Measurements from ENCODE around the gene SNRNP70.

Gene SNRNP70

GRCh38 chr19:49111218-49111998, 26.2 kb downstream of the SNRNP70 start:
- H3K9ac ChIP-seq (ENCODE audit: low read length in 5 of 5): no peak overlapping the region

GRCh38 chr19:49113762-49114629, 28.7 kb downstream of the SNRNP70 start, which contains the start of gene LIN7B:
Gene LIN7B, plus strand, starts transcription at chr19:49114370. Its CDS starts 35 bp downstream, at chr19:49114405.
- peaks cover 7 to 46% (median 36%) of the 10 kb centered on the region in 5 donors for H3K4me1 ChIP-seq (ENCODE audit: control insufficient read depth in 5 of 5, insufficient read depth in 5 of 5, low read length in 5 of 5)
- peak within 1 kb of the TSS; percentile 37 for H3K27ac ChIP-seq (ENCODE audit: low read depth, low read length)
- H3K36me3 ChIP-seq (ENCODE audit: control insufficient read depth in 5 of 5, insufficient read depth in 5 of 5, low read length in 5 of 5): peaks cover 0 to 5% (median 2%) of the 10 kb centered on the region in 5 donors
- peak within 1 kb of the TSS; percentile 52 to 87 (median 79) for H3K4me3 ChIP-seq (ENCODE audit: low read depth in 1 of 5, low read length in 5 of 5)
- H3K9ac ChIP-seq (ENCODE audit: low read length in 5 of 5): peak within 1 kb of the TSS in 4 of 5 donors; percentile 59 to 86 (median 67)
- no peaks in the 10 kb centered on the region for H3K9me3 ChIP-seq (ENCODE audit: control insufficient read depth in 5 of 5, low read length in 5 of 5)
- no peaks in the 10 kb centered on the region for H3K27me3 ChIP-seq (ENCODE audit: control insufficient read depth in 5 of 5, insufficient read depth in 4 of 5, low read length in 5 of 5)

More at GRCh38 chr19:49111218-49111998, 26.2 kb downstream of the SNRNP70 start:
- Histone ChIP-seq H3K27me3 (ENCODE audit: control insufficient read depth in 5 of 5, insufficient read depth in 4 of 5, low read length in 5 of 5) (no peaks in the 10 kb centered on the region), H3K4me3 (ENCODE audit: low read depth in 1 of 5, low read length in 5 of 5) (no peak overlapping the region), H3K27ac (ENCODE audit: low read depth, low read length) (no peak overlapping the region), H3K36me3 (ENCODE audit: control insufficient read depth in 5 of 5, insufficient read depth in 5 of 5, low read length in 5 of 5) (peaks cover 0 to 30% (median 28%) of the 10 kb centered on the region in 5 donors), H3K9me3 (ENCODE audit: control insufficient read depth in 5 of 5, low read length in 5 of 5) (no peaks in the 10 kb centered on the region), H3K4me1 (ENCODE audit: control insufficient read depth in 5 of 5, insufficient read depth in 5 of 5, low read length in 5 of 5) (peaks cover 3 to 37% (median 20%) of the 10 kb centered on the region in 5 donors)

- no peaks in the 10 kb centered on the region for H3K36me3 ChIP-seq (ENCODE audit: control insufficient read depth in 5 of 5, insufficient read depth in 5 of 5, low read length in 5 of 5)
- H3K27ac ChIP-seq (ENCODE audit: low read depth, low read length): peak overlapping the region; percentile 37
- peaks cover 7 to 45% (median 41%) of the 10 kb centered on the region in 5 donors for H3K4me1 ChIP-seq (ENCODE audit: control insufficient read depth in 5 of 5, insufficient read depth in 5 of 5, low read length in 5 of 5)
Measured at GRCh38 chr19:49114630-49115363, 29.5 kb downstream of the SNRNP70 start.

GRCh38 chr19:49116544-49116943, 31.3 kb downstream of the SNRNP70 start:
- no peaks in the 10 kb centered on the region for H3K36me3 ChIP-seq (ENCODE audit: control insufficient read depth in 5 of 5, insufficient read depth in 5 of 5, low read length in 5 of 5)
- no peak overlapping the region for H3K4me3 ChIP-seq (ENCODE audit: low read depth in 1 of 5, low read length in 5 of 5)
- no peaks in the 10 kb centered on the region for H3K9me3 ChIP-seq (ENCODE audit: control insufficient read depth in 5 of 5, low read length in 5 of 5)
- no peaks in the 10 kb centered on the region for H3K27me3 ChIP-seq (ENCODE audit: control insufficient read depth in 5 of 5, insufficient read depth in 4 of 5, low read length in 5 of 5)
- no peak overlapping the region for H3K27ac ChIP-seq (ENCODE audit: low read depth, low read length)
- H3K9ac ChIP-seq (ENCODE audit: low read length in 5 of 5): no peak overlapping the region
- H3K4me1 ChIP-seq (ENCODE audit: control insufficient read depth in 5 of 5, insufficient read depth in 5 of 5, low read length in 5 of 5): peaks cover 7 to 49% (median 47%) of the 10 kb centered on the region in 5 donors

More at GRCh38 chr19:49114630-49115363, 29.5 kb downstream of the SNRNP70 start:
- H3K9ac ChIP-seq (ENCODE audit: low read length in 5 of 5): peak overlapping the region in 4 of 5 donors; percentile 59 to 86 (median 67)
- H3K27me3 ChIP-seq (ENCODE audit: control insufficient read depth in 5 of 5, insufficient read depth in 4 of 5, low read length in 5 of 5): no peaks in the 10 kb centered on the region
- H3K9me3 ChIP-seq (ENCODE audit: control insufficient read depth in 5 of 5, low read length in 5 of 5): no peaks in the 10 kb centered on the region
- H3K4me3 ChIP-seq (ENCODE audit: low read depth in 1 of 5, low read length in 5 of 5): peak overlapping the region in 4 of 5 donors; percentile 68 to 87 (median 82)

- Histone ChIP-seq H3K27me3 (ENCODE audit: control insufficient read depth in 5 of 5, insufficient read depth in 4 of 5, low read length in 5 of 5) (no peaks in the 10 kb centered on the region), H3K9me3 (ENCODE audit: control insufficient read depth in 5 of 5, low read length in 5 of 5) (no peaks in the 10 kb centered on the region), H3K4me3 (ENCODE audit: low read depth in 1 of 5, low read length in 5 of 5) (peak overlapping the region; percentile 61 to 74 (median 67)), H3K36me3 (ENCODE audit: control insufficient read depth in 5 of 5, insufficient read depth in 5 of 5, low read length in 5 of 5) (no peaks in the 10 kb centered on the region), H3K9ac (ENCODE audit: low read length in 5 of 5) (peak overlapping the region; percentile 3 to 85 (median 74)), H3K4me1 (ENCODE audit: control insufficient read depth in 5 of 5, insufficient read depth in 5 of 5, low read length in 5 of 5) (peaks cover 7 to 49% (median 47%) of the 10 kb centered on the region in 5 donors), H3K27ac (ENCODE audit: low read depth, low read length) (peak overlapping the region; percentile 84)
Measured at GRCh38 chr19:49117677-49118564, 32.7 kb downstream of the SNRNP70 start.

- peak within 1 kb of the TSS; percentile 3 to 85 (median 74) for H3K9ac ChIP-seq (ENCODE audit: low read length in 5 of 5)
- peak within 1 kb of the TSS; percentile 61 to 74 (median 67) for H3K4me3 ChIP-seq (ENCODE audit: low read depth in 1 of 5, low read length in 5 of 5)
- H3K4me1 ChIP-seq (ENCODE audit: control insufficient read depth in 5 of 5, insufficient read depth in 5 of 5, low read length in 5 of 5): peaks cover 5 to 46% (median 44%) of the 10 kb centered on the region in 5 donors
- peak within 1 kb of the TSS; percentile 84 for H3K27ac ChIP-seq (ENCODE audit: low read depth, low read length)
- H3K36me3 ChIP-seq (ENCODE audit: control insufficient read depth in 5 of 5, insufficient read depth in 5 of 5, low read length in 5 of 5): no peaks in the 10 kb centered on the region
- no peaks in the 10 kb centered on the region for H3K9me3 ChIP-seq (ENCODE audit: control insufficient read depth in 5 of 5, low read length in 5 of 5)
- no peaks in the 10 kb centered on the region for H3K27me3 ChIP-seq (ENCODE audit: control insufficient read depth in 5 of 5, insufficient read depth in 4 of 5, low read length in 5 of 5)
Measured at GRCh38 chr19:49118565-49119410, 33.5 kb downstream of the SNRNP70 start, which contains the start of gene C19orf73. Gene C19orf73, minus strand, starts transcription at chr19:49119143. Its CDS starts 121 bp downstream, at chr19:49119022.

- Histone ChIP-seq H3K36me3 (ENCODE audit: control insufficient read depth in 5 of 5, insufficient read depth in 5 of 5, low read length in 5 of 5) (no peaks in the 10 kb centered on the region), H3K4me3 (ENCODE audit: low read depth in 1 of 5, low read length in 5 of 5) (peak within 1 kb of the TSS; percentile 61 to 74 (median 67)), H3K27ac (ENCODE audit: low read depth, low read length) (peak within 1 kb of the TSS; percentile 84), H3K4me1 (ENCODE audit: control insufficient read depth in 5 of 5, insufficient read depth in 5 of 5, low read length in 5 of 5) (peaks cover 4 to 41% (median 39%) of the 10 kb centered on the region in 5 donors), H3K9ac (ENCODE audit: low read length in 5 of 5) (peak within 1 kb of the TSS; percentile 3 to 85 (median 74)), H3K9me3 (ENCODE audit: control insufficient read depth in 5 of 5, low read length in 5 of 5) (no peaks in the 10 kb centered on the region), H3K27me3 (ENCODE audit: control insufficient read depth in 5 of 5, insufficient read depth in 4 of 5, low read length in 5 of 5) (no peaks in the 10 kb centered on the region)
Measured at GRCh38 chr19:49119411-49120324, 34.4 kb downstream of the SNRNP70 start, which contains the start of gene PPFIA3. Gene PPFIA3, plus strand, starts transcription at chr19:49119544. Its CDS starts 8,330 bp downstream, at chr19:49127874.
